Choroid plexus epithelial cell (primary cell): ENCODE measurements around the gene C12orf43.

Experiments
- DNase-seq: peaks from one replicate; pipeline ENCODE4 v3.0.0-alpha.2; 2010; ENCODE audit warnings: low read depth
- H3K4me3 ChIP-seq: 2 replicates; pipeline ENCODE4 v1.5.1; 2011; ENCODE audit warnings: low read depth, mild to moderate bottlenecking, control low read depth, low read length, moderate library complexity
- TF ChIP-seq, protein P1 (sequence below): conservative IDR thresholded peaks from 2 replicates; pipeline ENCODE4 v1.5.1; 2011; ENCODE audit warnings: low read depth, mild to moderate bottlenecking, control low read depth, inconsistent platforms, low read length, moderate library complexity

Gene C12orf43

GRCh38 chr12:120981407-120981941 lies 34.8 kb downstream of the C12orf43 start:
- TF ChIP-seq, protein P1, sequence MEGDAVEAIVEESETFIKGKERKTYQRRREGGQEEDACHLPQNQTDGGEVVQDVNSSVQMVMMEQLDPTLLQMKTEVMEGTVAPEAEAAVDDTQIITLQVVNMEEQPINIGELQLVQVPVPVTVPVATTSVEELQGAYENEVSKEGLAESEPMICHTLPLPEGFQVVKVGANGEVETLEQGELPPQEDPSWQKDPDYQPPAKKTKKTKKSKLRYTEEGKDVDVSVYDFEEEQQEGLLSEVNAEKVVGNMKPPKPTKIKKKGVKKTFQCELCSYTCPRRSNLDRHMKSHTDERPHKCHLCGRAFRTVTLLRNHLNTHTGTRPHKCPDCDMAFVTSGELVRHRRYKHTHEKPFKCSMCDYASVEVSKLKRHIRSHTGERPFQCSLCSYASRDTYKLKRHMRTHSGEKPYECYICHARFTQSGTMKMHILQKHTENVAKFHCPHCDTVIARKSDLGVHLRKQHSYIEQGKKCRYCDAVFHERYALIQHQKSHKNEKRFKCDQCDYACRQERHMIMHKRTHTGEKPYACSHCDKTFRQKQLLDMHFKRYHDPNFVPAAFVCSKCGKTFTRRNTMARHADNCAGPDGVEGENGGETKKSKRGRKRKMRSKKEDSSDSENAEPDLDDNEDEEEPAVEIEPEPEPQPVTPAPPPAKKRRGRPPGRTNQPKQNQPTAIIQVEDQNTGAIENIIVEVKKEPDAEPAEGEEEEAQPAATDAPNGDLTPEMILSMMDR = no peak
- no peak for DNase-seq
- no peak overlapping the region for H3K4me3 ChIP-seq

DNA sequence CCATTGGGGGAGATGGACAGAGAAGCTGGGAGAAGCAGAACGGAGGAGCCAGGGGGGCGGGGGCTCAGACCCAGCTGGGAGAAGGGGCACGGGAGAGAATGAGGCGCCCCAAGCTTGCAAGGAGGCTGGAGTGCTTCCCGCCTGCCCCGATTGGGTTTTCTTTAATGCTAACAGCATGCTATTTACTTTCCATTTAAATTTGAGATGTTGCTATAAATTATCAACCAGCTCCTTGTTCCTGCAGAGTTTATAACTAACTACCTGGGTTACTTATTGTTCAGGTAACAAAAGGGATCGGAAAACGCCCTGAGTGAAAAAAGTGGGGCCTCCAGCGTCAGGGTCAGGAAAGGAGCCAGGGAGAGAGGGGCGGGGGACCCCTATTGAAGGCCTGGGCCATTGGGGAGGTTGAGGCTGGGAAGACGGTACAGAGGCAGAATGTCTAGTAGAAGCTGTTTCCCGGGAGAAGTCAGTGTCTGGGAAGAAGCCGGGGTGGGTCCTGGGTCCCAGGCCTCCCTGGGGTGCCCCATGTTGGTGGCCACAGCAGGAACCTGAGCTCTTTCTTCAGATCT lies 35.4 kb downstream of the C12orf43 start:
- DNase-seq = no peak
- TF ChIP-seq, protein P1 = no peak
- H3K4me3 ChIP-seq = no peak overlapping the region

DNA sequence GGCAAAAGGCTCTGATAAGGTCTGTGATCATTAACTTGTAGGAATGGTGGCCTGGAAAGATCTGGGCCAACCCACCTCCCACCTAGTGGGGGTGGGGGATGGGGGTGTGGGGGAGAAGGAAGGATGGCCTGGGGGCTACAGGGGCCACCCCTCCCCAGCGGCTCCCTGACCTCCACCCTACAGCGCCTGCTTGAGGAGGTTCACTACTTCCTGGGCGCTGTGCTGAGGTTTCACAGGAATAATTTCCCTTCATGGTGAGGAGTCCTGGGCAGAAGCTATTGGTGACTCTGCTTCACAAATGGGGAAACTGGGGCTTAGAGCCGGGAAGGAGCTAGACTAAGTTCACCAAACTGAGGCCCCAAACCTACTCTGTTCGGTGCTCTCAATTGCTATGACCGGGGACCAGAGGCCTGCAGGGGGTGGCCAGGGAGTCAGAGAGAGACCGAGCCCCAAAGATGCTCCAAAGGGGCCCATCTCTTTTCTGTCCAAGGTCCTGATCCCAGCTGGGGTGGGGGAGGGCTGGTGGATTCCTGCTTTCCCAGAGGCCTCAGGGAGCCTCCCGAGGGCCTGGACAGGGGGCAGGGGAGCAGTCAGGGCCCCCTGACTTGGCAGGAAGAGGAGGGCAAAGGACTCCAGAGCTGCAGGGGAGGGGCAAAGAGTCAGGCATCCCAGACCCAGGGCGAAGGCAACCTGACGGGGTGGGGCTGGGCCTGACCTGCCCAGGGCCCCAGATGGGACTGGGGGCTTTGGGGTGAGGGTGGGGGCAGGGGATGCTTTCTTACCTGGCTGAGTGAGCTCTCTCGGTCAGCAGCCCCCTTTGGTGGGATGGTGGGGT lies 36.2 kb downstream of the C12orf43 start:
- TF ChIP-seq, protein P1 = no peak

GRCh38 chr12:120979220-120979861 lies 36.9 kb downstream of the C12orf43 start:
- no peak overlapping the region for H3K4me3 ChIP-seq
- TF ChIP-seq, protein P1 = no peak
- DNase-seq = no peak

More for the DNA sequence above, 36.2 kb downstream of the C12orf43 start:
- no peak overlapping the region for H3K4me3 ChIP-seq
- DNase-seq = no peak

DNA sequence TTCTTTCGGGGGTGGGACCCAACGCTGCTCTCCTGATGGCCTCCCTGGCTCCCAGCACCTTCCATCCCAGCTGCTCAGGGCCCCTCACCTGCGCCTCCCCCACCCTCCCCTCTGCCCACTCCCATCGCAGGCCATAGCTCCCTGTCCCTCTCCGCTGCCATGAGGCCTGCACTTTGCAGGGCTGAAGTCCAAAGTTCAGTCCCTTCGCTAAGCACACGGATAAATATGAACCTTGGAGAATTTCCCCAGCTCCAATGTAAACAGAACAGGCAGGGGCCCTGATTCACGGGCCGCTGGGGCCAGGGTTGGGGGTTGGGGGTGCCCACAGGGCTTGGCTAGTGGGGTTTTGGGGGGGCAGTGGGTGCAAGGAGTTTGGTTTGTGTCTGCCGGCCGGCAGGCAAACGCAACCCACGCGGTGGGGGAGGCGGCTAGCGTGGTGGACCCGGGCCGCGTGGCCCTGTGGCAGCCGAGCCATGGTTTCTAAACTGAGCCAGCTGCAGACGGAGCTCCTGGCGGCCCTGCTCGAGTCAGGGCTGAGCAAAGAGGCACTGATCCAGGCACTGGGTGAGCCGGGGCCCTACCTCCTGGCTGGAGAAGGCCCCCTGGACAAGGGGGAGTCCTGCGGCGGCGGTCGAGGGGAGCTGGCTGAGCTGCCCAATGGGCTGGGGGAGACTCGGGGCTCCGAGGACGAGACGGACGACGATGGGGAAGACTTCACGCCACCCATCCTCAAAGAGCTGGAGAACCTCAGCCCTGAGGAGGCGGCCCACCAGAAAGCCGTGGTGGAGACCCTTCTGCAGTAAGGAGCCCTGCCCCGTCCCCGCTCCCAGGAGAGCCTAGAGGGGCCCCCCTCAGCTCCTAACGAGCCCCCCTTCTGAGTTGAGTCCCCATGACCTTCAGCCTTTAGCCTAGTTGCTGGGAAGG lies 37.7 kb downstream of the C12orf43 start, which contains the start of gene HNF1A:
Gene HNF1A (plus strand): TSS at position 248 of the 924 bp plus-strand sequence. CDS start 226 bp downstream, at position 474.
- H3K4me3 ChIP-seq = no peak within 1 kb of the TSS
- DNase-seq = no peak
- TF ChIP-seq, protein P1 = no peak
